A549 (cell line): ENCODE measurements around the gene CELF4. TPM values are rescaled to one million over a fixed set of nuclear protein-coding genes. Genes with fewer than 3 reads are reported as not detected.
A peak's percentile ranks its signal among the peaks of the same experiment; 100 is the strongest.

Source experiments
- ATAC-seq, 2 experiments: fragments of 200-7000 bp in 1 of 2; fragments of >200 bp in 1 of 2; cut with Nextera tagmentation in 1 of 2; cut with Tn5 transposase in 1 of 2; 3 replicates each; pipeline versions ENCODE4 v1.8.0 to v1.9.1; 2018 to 2020; ENCODE audit warnings: mild to moderate bottlenecking in 1 of 2, moderate library complexity in 1 of 2
- CTCF ChIA-PET: fragments of 300-600 bp; sonication (Branson Sonifier 250); formaldehyde crosslinking; extraction: SDS; loops from one replicate; lab custom pipeline; 2021; ENCODE audit warnings: antibody characterized with exemption, inconsistent platforms; lab: Yijun Ruan, JAX
- POLR2A ChIA-PET: fragments of 350-600 bp; formaldehyde crosslinking; extraction: SDS; loops from one replicate; lab custom pipeline; 2021; ENCODE audit warnings: antibody characterized with exemption, inconsistent platforms; lab: Yijun Ruan, JAX
- DNase-seq, 2 experiments: peaks; one replicate each; pipeline versions ENCODE4 v3.0.0 to v3.0.0-alpha.2; 2011 to 2016; ENCODE audit warnings: low read depth in 1 of 2, low spot score in 1 of 2
- FAIRE-seq: peaks from 2 replicates; lab custom pipeline; 2011; peaks lifted over from hg19 to GRCh38; lab: Jason Lieb, UNC
- H3K27ac ChIP-seq, 2 experiments: fragments of >200 bp; sonication (Bioruptor Twin); formaldehyde crosslinking; 3 replicates each; pipeline ENCODE4 v1.5.1; 2016 to 2017
- H3K4me1 ChIP-seq: fragments of >200 bp; sonication (Bioruptor Twin); formaldehyde crosslinking; 3 replicates; pipeline ENCODE4 v1.6.1; 2016
- H3K4me2 ChIP-seq: fragments of >200 bp; sonication (Bioruptor Twin); formaldehyde crosslinking; 3 replicates; pipeline ENCODE4 v1.6.1; 2016
- H3K4me3 ChIP-seq: fragments of >200 bp; sonication (Bioruptor Twin); formaldehyde crosslinking; 3 replicates; pipeline ENCODE4 v1.5.1; 2016
- H3K9me3 ChIP-seq: fragments of >200 bp; sonication (Bioruptor Twin); formaldehyde crosslinking; 3 replicates; pipeline ENCODE4 v1.6.1; 2016
- EHF ChIP-seq: fragments of 250-450 bp; sonication (Bioruptor Pico); IDR thresholded peaks from 2 replicates; pipeline ENCODE4 v1.5.0; 2020; ENCODE audit warnings: mild to moderate bottlenecking
- EHMT2 ChIP-seq: fragments of 200-600 bp; sonication (generic); IDR thresholded peaks from 2 replicates; pipeline ENCODE4 v1.6.1; 2016; ENCODE audit warnings: antibody characterized with exemption, low read depth, mild to moderate bottlenecking, moderate library complexity
- EP300 ChIP-seq, 2 experiments: fragments of >200 bp; sonication (Bioruptor Twin); formaldehyde crosslinking; IDR thresholded peaks; 2 replicates in 1 of 2; 3 replicates in 1 of 2; pipeline ENCODE4 v1.6.1; 2016 to 2017
- FOSL2 ChIP-seq, 2 experiments: fragments of 450-650 bp in 1 of 2; fragments of >200 bp in 1 of 2; sonication (Bioruptor Twin) in 1 of 2; formaldehyde crosslinking; IDR thresholded peaks; 2 replicates each; pipeline versions ENCODE4 v1.5.0 to v1.6.1; 2016 to 2020; ENCODE audit warnings: mild to moderate bottlenecking in 1 of 2, moderate library complexity in 1 of 2
- HOXA7 ChIP-seq: fragments of 250-450 bp; sonication (Bioruptor Pico); IDR thresholded peaks from 2 replicates; pipeline ENCODE4 v1.5.0; 2020; ENCODE audit warnings: mild to moderate bottlenecking, moderate library complexity
- HOXB13 ChIP-seq: fragments of 250-450 bp; sonication (Bioruptor Pico); IDR thresholded peaks from 2 replicates; pipeline ENCODE4 v1.5.0; 2020; ENCODE audit warnings: low read depth, mild to moderate bottlenecking, moderate library complexity
- HOXB5 ChIP-seq: fragments of 250-450 bp; sonication (Bioruptor Pico); IDR thresholded peaks from 2 replicates; pipeline ENCODE4 v1.5.0; 2020; ENCODE audit warnings: mild to moderate bottlenecking, moderate library complexity
- JUN ChIP-seq, 2 experiments: fragments of >200 bp; sonication (Bioruptor Twin); formaldehyde crosslinking; IDR thresholded peaks; 2 replicates in 1 of 2; 3 replicates in 1 of 2; pipeline ENCODE4 v1.6.1; 2016 to 2017
- MYC ChIP-seq: IDR thresholded peaks from 2 replicates; pipeline ENCODE4 v1.6.1; 2012; ENCODE audit warnings: mild to moderate bottlenecking, inconsistent platforms, low read length, improper control_type of control experiment, borderline replicate concordance
- PHF8 ChIP-seq: fragments of 200-600 bp; sonication (generic); IDR thresholded peaks from 2 replicates; pipeline ENCODE4 v1.6.1; 2016; ENCODE audit warnings: low read depth, mild to moderate bottlenecking, antibody characterized with exemption, moderate library complexity, borderline replicate concordance
- RAD21 ChIP-seq, 2 experiments: fragments of >200 bp in 1 of 2; sonication (Bioruptor Twin) in 1 of 2; formaldehyde crosslinking in 1 of 2; IDR thresholded peaks in 1 of 2; conservative IDR thresholded peaks in 1 of 2; 2 replicates in 1 of 2; 3 replicates in 1 of 2; pipeline ENCODE4 v1.6.1; 2012 to 2018; ENCODE audit warnings: inconsistent platforms in 1 of 2
- RCOR1 ChIP-seq: fragments of 150-350 bp; IDR thresholded peaks from 2 replicates; pipeline ENCODE4 v1.6.1; 2014; ENCODE audit warnings: antibody characterized with exemption, low read length, low read depth
- RFX5 ChIP-seq: fragments of 450-650 bp; IDR thresholded peaks from 2 replicates; pipeline ENCODE4 v1.7.1; 2014; ENCODE audit warnings: antibody characterized with exemption, mild to moderate bottlenecking, moderate library complexity
- SMC3 ChIP-seq: fragments of >200 bp; sonication (Bioruptor Twin); formaldehyde crosslinking; IDR thresholded peaks from 3 replicates; pipeline ENCODE4 v1.6.1; 2018; ENCODE audit warnings: inconsistent platforms
- TP53 ChIP-seq: fragments of 250-450 bp; sonication (Bioruptor Pico); IDR thresholded peaks from 2 replicates; pipeline ENCODE4 v1.5.0; 2021; ENCODE audit warnings: mild to moderate bottlenecking, moderate library complexity
- ZC3H11A ChIP-seq: fragments of 450-650 bp; IDR thresholded peaks from 2 replicates; pipeline ENCODE4 v1.6.1; 2014; ENCODE audit warnings: antibody characterized with exemption, mild to moderate bottlenecking
- ZSCAN20 ChIP-seq: fragments of 250-450 bp; sonication (Bioruptor Pico); IDR thresholded peaks from 2 replicates; pipeline ENCODE4 v1.8.0; 2022; ENCODE audit warnings: mild to moderate bottlenecking, moderate library complexity
- WGBS: methylation state at CpG from one replicate; pipeline ENCODE4 v1.1.6; 2017; ENCODE audit errors: missing lambda C conversion rate; 5-methylcytosine and 5-hydroxymethylcytosine counted together
- polyA plus RNA-seq, 4 experiments: library from polyadenylated mRNA; depleted of rRNA in 3 of 4; stranded (reverse); fragments of >200 nt; fragmentation: RNase III in 1 of 4; extraction: RNeasy Plus Mini Kit Qiagen cat#74134 plus additional on column Dnase treatment in 1 of 4; gene quantifications; 2 replicates in 3 of 4; 3 replicates in 1 of 4; pipeline ENCODE4 v1.2.3, GENCODE V29; 2011 to 2017
- TF ChIP-seq, protein P1 (sequence below): fragments of >200 bp; sonication (Bioruptor Twin); formaldehyde crosslinking; IDR thresholded peaks from 3 replicates; pipeline ENCODE4 v1.6.1; 2016
- TF ChIP-seq, protein P2 (sequence below): fragments of 250-450 bp; sonication (Bioruptor Pico); IDR thresholded peaks from 2 replicates; pipeline ENCODE4 v1.5.0; 2021; ENCODE audit warnings: mild to moderate bottlenecking, moderate library complexity, borderline replicate concordance
- TF ChIP-seq, protein P3 (sequence below): fragments of >200 bp; sonication (Bioruptor Twin); formaldehyde crosslinking; IDR thresholded peaks from 3 replicates; pipeline ENCODE4 v1.5.1; 2016

Gene CELF4
- polyA plus RNA-seq, 2 of the 4 experiments (the other 2 are of a cell fraction) = 0.08 TPM; not detected in 1

DNA sequence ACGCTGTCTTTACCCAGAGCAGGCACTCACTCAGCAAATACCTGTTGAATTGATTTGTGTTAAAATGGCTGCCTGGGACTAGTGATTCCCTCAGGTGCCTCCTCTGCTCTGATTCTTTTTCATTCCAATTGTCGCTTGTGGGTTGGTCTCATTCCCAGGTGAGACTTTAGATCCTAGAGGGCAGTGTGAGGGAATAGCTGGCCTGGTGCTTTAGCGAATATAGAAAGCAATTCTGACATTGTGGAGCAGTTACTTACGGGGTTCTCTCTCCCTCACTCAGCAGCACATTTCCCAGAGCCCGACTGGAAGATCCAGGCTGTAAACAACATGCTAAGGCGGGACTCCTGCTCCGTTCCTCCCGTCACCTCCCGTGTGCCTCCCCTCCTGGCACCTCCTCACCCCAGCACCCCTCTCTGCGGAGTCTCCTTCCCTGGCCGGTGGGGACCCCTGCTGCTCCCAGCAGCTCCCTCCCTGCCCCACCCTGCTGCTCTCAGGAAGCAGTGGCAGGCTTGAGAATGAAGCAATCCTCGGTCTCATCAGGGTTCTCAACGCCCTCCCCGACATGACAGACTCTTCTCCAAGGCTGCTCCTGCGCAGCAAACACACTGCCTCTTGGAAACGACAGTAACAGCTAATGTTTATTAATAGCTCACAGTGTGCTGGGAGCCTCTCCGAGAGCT lies 26.9 kb downstream of the CELF4 start:
- H3K4me3 ChIP-seq = no peak overlapping the region
- H3K4me2 ChIP-seq = no peak overlapping the region
- 12% methylated on average over 15 of the region's 17 CpGs for WGBS
- no peaks in the 10 kb centered on the region for H3K4me1 ChIP-seq
- ChIA-PET POLR2A (no interaction called here), CTCF (interaction anchor here (0.7 to 3.9 kb wide), 12 partner anchors 11 to 332 kb away, joined by 3 to 21 read pairs (median 4); no protein-coding TSS in a partner anchor)
- no peak for DNase-seq
- no peaks in the 10 kb centered on the region for H3K9me3 ChIP-seq
- no peak for FAIRE-seq
- no peak overlapping the region for H3K27ac ChIP-seq
- ATAC-seq = no peak; a peak in 1 of 6 replicates
- TF ChIP-seq JUN (IDR thresholded peaks at IDR 0.05) = no peak
- TF ChIP-seq EHMT2 = no peak
- no peak for TF ChIP-seq RCOR1
- TF ChIP-seq EHF (CRISPR knock-in tag) = no peak
- TF ChIP-seq ZC3H11A = no peak
- TF ChIP-seq HOXB13 (CRISPR knock-in tag) = no peak
- no peak for TF ChIP-seq PHF8
- TF ChIP-seq EP300 (IDR thresholded peaks at IDR 0.05) = no peak
- TF ChIP-seq TP53 = no peak
- no peak for TF ChIP-seq RFX5
- TF ChIP-seq, protein P1, sequence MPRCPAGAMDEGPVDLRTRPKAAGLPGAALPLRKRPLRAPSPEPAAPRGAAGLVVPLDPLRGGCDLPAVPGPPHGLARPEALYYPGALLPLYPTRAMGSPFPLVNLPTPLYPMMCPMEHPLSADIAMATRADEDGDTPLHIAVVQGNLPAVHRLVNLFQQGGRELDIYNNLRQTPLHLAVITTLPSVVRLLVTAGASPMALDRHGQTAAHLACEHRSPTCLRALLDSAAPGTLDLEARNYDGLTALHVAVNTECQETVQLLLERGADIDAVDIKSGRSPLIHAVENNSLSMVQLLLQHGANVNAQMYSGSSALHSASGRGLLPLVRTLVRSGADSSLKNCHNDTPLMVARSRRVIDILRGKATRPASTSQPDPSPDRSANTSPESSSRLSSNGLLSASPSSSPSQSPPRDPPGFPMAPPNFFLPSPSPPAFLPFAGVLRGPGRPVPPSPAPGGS = no peak
- no peak for TF ChIP-seq ZSCAN20 (CRISPR knock-in tag)
- TF ChIP-seq SMC3 = no peak
- no peak for TF ChIP-seq MYC
- no peak for TF ChIP-seq FOSL2 (IDR thresholded peaks at IDR 0.05)
- TF ChIP-seq FOSL2 (CRISPR knock-in tag; IDR thresholded peaks at IDR 0.05) = no peak
- TF ChIP-seq HOXA7 = no peak

DNA sequence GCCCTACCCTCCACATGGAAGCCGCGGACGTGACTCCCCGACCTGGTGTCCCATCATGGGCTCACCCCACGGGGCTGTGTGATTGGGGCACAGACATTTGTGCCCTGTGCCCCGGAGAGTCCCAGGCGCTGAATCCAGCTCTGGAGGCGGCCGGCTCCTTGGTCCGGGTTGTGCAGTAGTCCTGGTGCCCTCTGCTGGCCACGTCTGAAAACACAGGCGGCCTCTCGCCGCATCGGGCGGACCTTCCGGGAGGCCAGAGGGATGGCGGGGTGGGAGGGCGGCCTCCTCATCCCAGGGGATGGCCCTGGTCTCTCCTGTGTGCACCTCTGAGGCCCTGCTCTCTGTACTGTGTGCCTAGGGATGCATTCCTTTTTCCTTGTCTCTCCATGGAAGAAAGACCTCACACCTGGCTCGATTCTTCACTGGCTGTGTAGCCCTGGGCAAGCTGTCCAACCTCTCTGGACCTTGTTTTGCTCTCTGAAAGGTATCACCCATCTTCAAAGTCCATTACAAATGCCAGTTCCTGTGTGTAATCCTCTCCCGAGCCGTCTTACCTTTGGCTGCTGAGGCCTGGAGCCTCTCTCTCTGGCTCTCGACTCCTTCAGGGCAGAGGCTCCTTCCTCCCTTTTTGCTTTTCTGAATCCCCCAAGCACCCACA lies 27.6 kb downstream of the CELF4 start:
- no peak overlapping the region for H3K4me2 ChIP-seq
- DNase-seq = peak; percentile 48 to 66
- no peak overlapping the region for H3K27ac ChIP-seq
- no peak overlapping the region for H3K4me3 ChIP-seq
- peak; percentile 86 to 97 for ATAC-seq
- no peaks in the 10 kb centered on the region for H3K9me3 ChIP-seq
- TF ChIP-seq, protein P2, sequence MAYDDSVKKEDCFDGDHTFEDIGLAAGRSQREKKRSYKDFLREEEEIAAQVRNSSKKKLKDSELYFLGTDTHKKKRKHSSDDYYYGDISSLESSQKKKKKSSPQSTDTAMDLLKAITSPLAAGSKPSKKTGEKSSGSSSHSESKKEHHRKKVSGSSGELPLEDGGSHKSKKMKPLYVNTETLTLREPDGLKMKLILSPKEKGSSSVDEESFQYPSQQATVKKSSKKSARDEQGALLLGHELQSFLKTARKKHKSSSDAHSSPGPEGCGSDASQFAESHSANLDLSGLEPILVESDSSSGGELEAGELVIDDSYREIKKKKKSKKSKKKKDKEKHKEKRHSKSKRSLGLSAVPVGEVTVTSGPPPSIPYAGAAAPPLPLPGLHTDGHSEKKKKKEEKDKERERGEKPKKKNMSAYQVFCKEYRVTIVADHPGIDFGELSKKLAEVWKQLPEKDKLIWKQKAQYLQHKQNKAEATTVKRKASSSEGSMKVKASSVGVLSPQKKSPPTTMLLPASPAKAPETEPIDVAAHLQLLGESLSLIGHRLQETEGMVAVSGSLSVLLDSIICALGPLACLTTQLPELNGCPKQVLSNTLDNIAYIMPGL (CRISPR knock-in tag) = no peak
- peak; percentile 60 to 63 for TF ChIP-seq RAD21 (conservative IDR thresholded peaks at IDR 0.05 in 1 of 2, IDR thresholded peaks at IDR 0.05 in 1 of 2)
- TF ChIP-seq, protein P3, sequence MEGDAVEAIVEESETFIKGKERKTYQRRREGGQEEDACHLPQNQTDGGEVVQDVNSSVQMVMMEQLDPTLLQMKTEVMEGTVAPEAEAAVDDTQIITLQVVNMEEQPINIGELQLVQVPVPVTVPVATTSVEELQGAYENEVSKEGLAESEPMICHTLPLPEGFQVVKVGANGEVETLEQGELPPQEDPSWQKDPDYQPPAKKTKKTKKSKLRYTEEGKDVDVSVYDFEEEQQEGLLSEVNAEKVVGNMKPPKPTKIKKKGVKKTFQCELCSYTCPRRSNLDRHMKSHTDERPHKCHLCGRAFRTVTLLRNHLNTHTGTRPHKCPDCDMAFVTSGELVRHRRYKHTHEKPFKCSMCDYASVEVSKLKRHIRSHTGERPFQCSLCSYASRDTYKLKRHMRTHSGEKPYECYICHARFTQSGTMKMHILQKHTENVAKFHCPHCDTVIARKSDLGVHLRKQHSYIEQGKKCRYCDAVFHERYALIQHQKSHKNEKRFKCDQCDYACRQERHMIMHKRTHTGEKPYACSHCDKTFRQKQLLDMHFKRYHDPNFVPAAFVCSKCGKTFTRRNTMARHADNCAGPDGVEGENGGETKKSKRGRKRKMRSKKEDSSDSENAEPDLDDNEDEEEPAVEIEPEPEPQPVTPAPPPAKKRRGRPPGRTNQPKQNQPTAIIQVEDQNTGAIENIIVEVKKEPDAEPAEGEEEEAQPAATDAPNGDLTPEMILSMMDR = peak; percentile 51
- peak; percentile 69 for TF ChIP-seq SMC3
- TF ChIP-seq HOXB5 (CRISPR knock-in tag) = no peak
- TF ChIP-seq, all 56 proteins: peak for 3
- POLR2A ChIA-PET = no interaction called here
- whole genome bisulfite sequencing = 30% methylated on average over 5 of the region's 23 CpGs
- CTCF ChIA-PET = interaction anchor here (0.6 to 3.9 kb wide), 23 partner anchors 8 to 331 kb away, joined by 3 to 21 read pairs (median 3); no protein-coding TSS in a partner anchor
- no peaks in the 10 kb centered on the region for H3K4me1 ChIP-seq
- FAIRE-seq = no peak
